NCI-H1048 (cell line): ENCODE data around the gene AGPAT3.

ENCODE experiments used
- DNase-seq: peaks from one replicate; lab custom pipeline; 2025; lab: John Stamatoyannopoulos, UW

The AGPAT3 gene

GRCh38 chr21:43923391-43923790 is 58.4 kb downstream of the AGPAT3 start:
- DNase-seq: no peak

GRCh38 chr21:43924421-43925095 is 59.5 kb downstream of the AGPAT3 start:
- DNase-seq: no peak

DNA sequence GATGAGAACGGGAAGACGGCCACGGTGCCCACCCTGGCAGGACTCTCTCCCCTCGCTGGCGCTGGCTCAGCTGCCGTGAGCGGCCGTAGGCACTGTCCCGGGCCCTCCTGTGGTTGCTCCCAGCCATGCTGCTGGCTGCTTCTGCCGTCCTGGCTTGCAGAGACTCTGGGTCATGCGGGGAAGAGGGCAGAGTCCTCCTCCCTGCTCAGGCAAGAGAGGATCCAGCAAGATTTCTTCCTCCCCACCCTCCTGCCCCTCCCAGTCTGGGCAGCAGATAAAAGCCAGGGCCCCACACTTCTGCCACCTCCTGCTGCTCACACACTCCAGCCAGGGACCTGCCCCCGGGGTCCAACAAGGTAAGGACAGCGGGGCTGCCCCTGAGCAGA is 60.1 kb downstream of the AGPAT3 start:
- DNase-seq: no peak

GRCh38 chr21:43925609-43926008 is 60.6 kb downstream of the AGPAT3 start:
- no peak for DNase-seq

DNA sequence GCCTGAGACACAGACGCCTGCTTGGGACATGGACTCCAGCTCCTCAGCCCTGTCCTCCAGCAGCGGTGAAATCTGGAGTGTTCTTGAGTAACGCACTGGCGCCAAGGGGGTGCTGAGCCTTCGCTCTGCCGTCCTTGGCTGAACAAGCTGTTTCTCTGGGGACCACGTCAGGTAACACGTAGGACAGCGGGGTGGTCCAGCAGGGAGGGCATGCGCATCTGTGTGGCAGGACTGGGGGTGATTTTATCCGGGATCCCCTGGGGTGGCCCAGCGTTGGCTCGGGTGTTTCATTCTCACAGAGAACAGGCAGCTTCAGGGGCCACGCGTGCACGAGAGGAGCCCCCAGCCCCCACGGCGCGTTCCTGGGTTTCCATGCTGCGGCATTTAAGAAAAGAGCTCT is 61.2 kb downstream of the AGPAT3 start:
- DNase-seq: no peak

DNA sequence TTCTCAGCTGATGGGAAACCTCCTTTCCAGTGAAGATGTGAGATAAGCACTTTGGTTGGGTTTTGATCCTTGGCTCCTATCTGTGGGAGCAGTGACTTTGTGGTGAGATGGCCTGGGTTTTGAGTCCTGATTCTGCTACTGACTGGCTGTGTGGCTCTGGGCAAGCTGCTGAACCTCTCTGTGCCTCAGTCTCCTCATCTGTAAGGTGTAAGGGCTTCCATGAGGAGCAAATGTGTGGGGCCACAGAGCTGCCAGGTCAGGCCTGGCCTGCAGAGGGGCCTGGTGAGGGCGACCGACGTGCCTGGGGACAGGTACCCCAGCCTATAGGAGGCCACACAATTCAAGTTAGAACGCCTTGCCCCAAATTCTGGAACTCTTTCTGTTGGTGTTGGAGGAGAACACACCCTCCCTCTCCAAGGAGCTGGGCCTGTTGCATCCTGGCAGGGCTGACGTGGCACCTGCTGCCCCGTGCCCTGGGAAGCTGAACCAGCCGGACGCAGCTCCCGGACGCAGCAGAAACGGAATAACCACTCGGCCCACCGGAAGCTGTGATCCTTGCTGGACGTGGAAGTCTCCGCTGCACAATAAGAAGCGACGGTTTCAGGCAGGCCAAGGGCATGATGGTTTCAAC is 62.7 kb downstream of the AGPAT3 start:
- DNase-seq: no peak

DNA sequence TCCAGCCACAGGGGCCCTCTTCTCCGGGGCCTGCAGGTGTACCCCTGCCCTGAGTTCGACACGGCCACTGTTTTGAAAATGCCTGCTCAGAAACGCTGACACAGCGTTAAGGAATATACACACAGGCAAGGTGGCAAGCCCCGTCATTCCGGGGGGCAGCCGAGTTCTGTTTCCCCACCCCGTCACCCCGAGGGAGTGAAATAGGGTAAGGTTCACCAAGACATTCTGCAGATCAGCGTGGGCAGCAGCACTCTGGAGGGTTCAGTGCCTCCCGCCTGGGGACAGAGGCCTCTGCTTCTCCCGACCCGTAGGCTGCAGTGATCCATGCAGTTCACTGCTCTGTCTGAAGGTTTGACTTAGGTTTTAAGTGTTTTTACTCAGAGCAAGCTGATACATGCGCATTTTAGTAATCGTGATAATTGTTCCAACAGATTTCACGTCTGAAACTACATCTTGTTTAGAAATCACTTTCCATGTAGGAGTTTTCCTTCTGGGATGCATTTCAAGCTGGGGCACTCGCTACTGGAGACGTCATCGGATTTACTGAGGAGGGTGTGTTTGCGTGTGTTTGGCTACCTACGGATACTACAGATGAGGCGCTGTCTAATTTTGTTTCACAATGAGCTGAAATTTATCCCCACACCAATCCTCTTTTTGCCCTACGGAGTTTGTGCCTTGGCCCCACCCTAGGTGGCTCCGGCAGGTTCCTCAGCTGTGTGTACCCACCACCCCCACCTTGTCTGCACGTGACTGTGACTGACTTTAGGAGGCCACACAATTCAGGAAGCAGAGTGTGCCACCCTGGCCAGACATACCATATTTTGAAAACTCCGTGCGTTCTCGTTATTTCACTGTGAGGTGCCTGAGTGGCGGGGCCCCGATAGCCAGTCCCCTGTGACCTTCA is 63.5 kb downstream of the AGPAT3 start:
- no peak for DNase-seq

- DNase-seq: no peak
Observed at GRCh38 chr21:43929217-43929971, 64.4 kb downstream of the AGPAT3 start.

DNA sequence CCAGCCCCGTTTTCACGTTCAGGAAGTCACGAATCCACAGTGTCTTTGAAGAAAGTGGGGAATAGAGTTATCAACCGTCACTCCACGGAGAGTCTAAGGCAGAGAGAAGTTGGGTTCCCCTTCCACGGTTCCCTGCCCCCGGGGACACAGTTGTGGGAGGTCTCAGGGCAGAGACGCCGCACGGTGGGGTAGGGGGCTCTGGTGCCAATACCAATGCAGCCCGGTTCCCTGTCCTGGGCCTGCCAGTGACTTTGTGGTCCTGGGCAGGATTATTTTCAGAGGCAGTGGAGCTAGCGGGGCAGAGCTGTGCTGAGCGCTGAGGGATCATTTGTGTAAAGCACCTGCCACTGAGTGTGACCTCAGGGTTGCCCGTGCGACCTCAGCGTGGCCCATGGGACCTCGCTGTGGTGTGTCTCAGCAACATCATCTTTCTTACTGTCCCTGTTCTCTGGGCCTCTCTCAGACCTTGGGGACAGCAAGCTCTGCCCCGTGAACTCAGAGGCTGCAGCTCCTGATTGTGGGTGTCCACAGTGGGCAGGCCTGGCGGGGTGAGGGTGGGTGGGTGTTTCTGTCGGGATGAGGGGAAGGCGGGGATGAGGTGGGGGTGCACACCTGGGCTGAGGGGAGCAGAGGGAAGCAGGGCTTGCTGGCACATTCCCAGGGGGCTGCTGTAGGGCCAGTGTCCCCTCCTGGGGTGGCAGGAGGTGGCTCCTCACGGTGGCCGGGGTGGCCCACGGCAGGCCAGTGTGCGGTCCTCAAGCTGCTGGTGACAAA is 65.2 kb downstream of the AGPAT3 start:
- no peak for DNase-seq

DNA sequence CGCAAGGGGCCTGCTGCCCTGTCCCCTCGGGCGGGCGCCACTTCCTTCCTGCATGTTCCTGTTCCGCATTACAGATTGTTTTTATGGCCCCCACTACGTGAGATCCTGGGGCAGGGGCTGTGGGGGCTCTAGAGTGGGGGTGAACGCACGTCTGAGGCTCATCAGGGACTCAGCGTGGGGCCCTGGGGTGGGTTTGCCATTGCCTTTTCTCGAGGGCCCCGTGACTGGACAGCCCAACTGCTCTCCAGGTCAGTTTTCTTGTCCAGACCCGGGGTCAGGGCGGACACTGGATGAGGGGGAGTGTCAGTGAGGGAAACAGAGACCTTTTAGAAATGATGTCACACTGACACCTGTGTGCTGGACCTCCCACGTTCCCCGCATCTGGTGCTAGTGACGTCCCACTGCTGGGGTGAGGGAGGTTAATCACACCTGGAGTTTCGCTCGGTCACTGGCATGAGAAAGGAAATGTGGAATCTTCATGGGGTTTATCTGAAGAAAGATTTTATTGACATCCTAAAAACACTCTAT is 65.9 kb downstream of the AGPAT3 start:
- DNase-seq: no peak

DNA sequence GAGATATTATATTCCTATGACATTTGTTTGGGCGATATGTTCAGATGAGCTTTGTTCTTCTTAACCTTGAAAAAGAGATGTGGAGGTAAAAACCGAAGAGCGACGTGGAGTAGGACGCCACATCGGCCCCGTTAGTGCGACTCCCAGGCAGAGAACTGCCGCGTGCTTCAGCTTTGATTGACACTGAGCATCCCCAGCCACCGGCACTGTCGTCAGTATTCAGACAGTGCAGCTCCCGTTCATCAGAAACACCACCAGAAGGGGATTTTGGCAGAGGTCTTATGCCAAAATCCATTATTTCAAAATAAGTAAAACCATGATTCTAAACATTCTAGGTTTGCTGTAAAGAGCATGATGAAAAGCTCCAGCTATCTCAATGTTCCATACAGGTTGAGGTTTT is 66.5 kb downstream of the AGPAT3 start:
- no peak for DNase-seq

GRCh38 chr21:43932005-43932404 is 67.0 kb downstream of the AGPAT3 start:
- DNase-seq: no peak

DNA sequence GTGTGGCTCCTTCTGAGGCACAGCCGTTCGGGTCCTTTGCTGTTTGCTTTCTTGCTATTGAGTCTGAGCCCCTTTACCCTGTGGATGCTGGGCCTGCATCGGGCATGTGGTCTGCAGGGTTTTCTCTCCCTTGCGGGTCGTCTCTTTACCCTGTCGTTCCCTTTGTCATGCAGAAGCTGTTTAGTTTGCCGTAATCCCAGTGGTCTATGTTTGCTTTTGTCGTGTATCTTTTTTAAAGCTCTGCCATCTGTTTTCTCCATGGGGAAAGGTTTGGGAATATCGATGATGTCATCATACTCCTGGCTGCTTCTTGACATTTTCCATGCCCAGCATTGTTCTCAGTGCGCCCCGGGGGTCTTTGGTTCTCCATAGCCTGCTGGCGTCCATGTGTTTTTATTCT is 68.2 kb downstream of the AGPAT3 start:
- no peak for DNase-seq

DNA sequence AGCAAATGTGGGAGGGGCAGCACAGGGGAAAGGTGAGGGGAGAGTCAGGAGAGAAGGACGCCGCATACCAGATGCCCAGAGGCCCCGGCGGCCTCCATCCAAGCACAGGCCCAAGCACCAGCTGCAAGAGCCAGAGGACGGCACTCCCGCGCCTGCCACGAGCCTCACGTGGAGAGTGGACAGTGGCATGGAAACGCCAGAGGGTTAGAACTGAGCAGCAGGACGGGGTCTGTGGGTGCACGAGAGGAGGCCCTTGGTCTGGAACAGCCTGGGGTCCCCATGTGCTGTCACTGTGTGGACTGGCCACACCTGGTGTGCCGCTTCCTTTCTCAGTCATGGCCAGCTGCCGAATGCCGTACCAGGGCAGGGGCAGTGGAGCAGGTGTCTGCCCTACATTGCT is 68.7 kb downstream of the AGPAT3 start:
- no peak for DNase-seq

DNA sequence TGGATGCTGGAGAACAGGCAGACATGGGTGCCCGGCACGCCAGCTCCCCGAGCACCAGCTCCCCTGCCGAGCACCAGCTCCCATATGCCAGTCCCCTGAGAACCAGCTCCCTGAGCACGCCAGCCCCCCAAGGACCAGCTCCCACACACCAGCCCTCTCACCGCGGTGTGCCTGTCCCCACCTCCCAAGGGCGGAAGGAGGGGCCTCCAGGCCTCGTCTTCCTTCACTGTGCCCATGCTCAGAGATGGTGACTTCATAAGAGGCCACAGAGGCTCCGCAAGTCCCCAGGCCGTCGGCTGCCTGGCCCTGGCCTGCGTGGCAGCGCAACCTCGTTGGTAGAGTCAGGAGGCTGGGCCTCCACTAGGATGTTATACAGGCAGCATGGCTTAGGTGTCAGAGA is 69.1 kb downstream of the AGPAT3 start:
- no peak for DNase-seq

- no peak for DNase-seq
Observed at GRCh38 chr21:43934716-43935705, 70.0 kb downstream of the AGPAT3 start.

GRCh38 chr21:43935711-43936110 is 70.7 kb downstream of the AGPAT3 start:
- DNase-seq: no peak

GRCh38 chr21:43936247-43936967 is 71.4 kb downstream of the AGPAT3 start:
- no peak for DNase-seq
